Measurements from ENCODE around the gene TMEM121.

DNA sequence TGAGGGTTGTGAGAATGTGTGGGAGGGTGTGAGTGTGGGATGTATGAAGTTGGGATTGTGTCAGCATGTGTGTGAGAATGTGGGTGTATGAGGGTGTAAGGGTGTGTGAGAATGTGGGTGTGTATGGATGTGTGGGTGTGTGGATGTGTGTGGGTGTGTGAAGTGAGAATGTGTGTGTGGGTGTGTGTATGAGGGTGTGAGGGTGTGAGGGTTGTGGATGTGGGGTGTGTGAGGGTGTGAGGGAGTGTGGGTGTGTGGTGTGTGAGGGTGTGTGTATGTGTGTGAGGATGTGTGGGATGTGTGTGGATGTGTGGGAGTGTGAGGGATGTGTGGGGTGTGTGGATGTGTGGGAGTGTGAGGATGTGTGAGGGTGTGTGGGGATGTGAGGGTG lies 37.0 kb downstream of the TMEM121 start:
- TF ChIP-seq, protein P1, sequence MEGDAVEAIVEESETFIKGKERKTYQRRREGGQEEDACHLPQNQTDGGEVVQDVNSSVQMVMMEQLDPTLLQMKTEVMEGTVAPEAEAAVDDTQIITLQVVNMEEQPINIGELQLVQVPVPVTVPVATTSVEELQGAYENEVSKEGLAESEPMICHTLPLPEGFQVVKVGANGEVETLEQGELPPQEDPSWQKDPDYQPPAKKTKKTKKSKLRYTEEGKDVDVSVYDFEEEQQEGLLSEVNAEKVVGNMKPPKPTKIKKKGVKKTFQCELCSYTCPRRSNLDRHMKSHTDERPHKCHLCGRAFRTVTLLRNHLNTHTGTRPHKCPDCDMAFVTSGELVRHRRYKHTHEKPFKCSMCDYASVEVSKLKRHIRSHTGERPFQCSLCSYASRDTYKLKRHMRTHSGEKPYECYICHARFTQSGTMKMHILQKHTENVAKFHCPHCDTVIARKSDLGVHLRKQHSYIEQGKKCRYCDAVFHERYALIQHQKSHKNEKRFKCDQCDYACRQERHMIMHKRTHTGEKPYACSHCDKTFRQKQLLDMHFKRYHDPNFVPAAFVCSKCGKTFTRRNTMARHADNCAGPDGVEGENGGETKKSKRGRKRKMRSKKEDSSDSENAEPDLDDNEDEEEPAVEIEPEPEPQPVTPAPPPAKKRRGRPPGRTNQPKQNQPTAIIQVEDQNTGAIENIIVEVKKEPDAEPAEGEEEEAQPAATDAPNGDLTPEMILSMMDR (IDR thresholded peaks at IDR 0.05), result no peak
- no peak for TF ChIP-seq GABPA (IDR thresholded peaks at IDR 0.05; ENCODE audit: low read depth)
- TF ChIP-seq POLR2AphosphoS5 (IDR thresholded peaks at IDR 0.05; ENCODE audit: low read depth, low read length), result no peak
- no peak for TF ChIP-seq GATA2 (CRISPR knock-in tag; IDR thresholded peaks at IDR 0.05)
- no peak for TF ChIP-seq SMC3 (IDR thresholded peaks at IDR 0.05; ENCODE audit: low read depth, low read length)
- no peak for TF ChIP-seq SIN3A (IDR thresholded peaks at IDR 0.05; ENCODE audit: borderline replicate concordance, low read depth, low read length)
- no peak for TF ChIP-seq YY1 (IDR thresholded peaks at IDR 0.05; ENCODE audit: low read depth)
- no peak for TF ChIP-seq CHD2 (IDR thresholded peaks at IDR 0.05; ENCODE audit: low read length, partially characterized antibody)
- no peak for TF ChIP-seq NFIC (IDR thresholded peaks at IDR 0.05; ENCODE audit: borderline replicate concordance)
- TF ChIP-seq, protein P2, sequence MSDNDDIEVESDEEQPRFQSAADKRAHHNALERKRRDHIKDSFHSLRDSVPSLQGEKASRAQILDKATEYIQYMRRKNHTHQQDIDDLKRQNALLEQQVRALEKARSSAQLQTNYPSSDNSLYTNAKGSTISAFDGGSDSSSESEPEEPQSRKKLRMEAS (IDR thresholded peaks at IDR 0.05; ENCODE audit: low read depth), result no peak
- TF ChIP-seq, protein P3, sequence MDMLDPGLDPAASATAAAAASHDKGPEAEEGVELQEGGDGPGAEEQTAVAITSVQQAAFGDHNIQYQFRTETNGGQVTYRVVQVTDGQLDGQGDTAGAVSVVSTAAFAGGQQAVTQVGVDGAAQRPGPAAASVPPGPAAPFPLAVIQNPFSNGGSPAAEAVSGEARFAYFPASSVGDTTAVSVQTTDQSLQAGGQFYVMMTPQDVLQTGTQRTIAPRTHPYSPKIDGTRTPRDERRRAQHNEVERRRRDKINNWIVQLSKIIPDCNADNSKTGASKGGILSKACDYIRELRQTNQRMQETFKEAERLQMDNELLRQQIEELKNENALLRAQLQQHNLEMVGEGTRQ (IDR thresholded peaks at IDR 0.05; ENCODE audit: borderline replicate concordance, low read depth, low read length), result no peak

Data from SK-N-SH (cell line).